22Rv1 (cell line): ENCODE data around the gene WDR49.

Experiments used
- CTCF ChIP-seq: fragments of 450-650 bp; IDR thresholded peaks from 2 replicates; pipeline ENCODE4 v1.5.1; 2017; ENCODE audit warnings: mild to moderate bottlenecking
- ZFX ChIP-seq: fragments of 450-650 bp; IDR thresholded peaks from 2 replicates; pipeline ENCODE4 v1.6.1; 2017; ENCODE audit warnings: antibody characterized with exemption, borderline replicate concordance

- TF ChIP-seq CTCF (no peak), ZFX (no peak)
These were observed 47.9 kb downstream of the WDR49 start for GRCh38 chr3:167605871-167606270.
